Caco-2 (cell line): ENCODE data around the gene IL31. TPM values are rescaled to one million over a fixed set of nuclear protein-coding genes. Genes with fewer than 3 reads are reported as not detected.

Experiments used
- BruUV-seq: library from RNA; stranded (reverse); fragments of 400-500 nt; replicated peaks from 2 replicates; lab custom pipeline; 2021; lab: Mats Ljungman, UMichigan
- CTCF ChIA-PET: fragments of 300-600 bp; sonication (Branson Sonifier 250); formaldehyde crosslinking; loops from one replicate; lab custom pipeline; 2022; ENCODE audit warnings: antibody characterized with exemption; lab: Charles Lee
- POLR2A ChIA-PET: fragments of 300-600 bp; sonication (Branson Sonifier 250); formaldehyde crosslinking; loops from one replicate; lab custom pipeline; 2022; ENCODE audit warnings: antibody characterized with exemption; lab: Charles Lee
- DNase-seq, 2 experiments: peaks; one replicate each; pipeline versions ENCODE4 v3.0.0 to v3.0.0-alpha.2; 2020 to 2022
- H3K27me3 ChIP-seq: replicated peaks from 2 replicates; pipeline ENCODE4 v1.6.0; 2011; ENCODE audit warnings: low read length; ENCODE audit not compliant: control insufficient read depth, insufficient read depth
- H3K36me3 ChIP-seq: 2 replicates; pipeline ENCODE4 v1.5.1; 2011; ENCODE audit warnings: low read length; ENCODE audit not compliant: control insufficient read depth, insufficient read depth
- H3K4me1 ChIP-seq: fragments of 250-450 bp; sonication (Bioruptor Pico); 2 replicates; pipeline ENCODE4 v1.5.1; 2020; ENCODE audit warnings: mild to moderate bottlenecking
- H3K4me3 ChIP-seq: 2 replicates; pipeline ENCODE4 v1.5.1; 2011; ENCODE audit warnings: low read depth, mild to moderate bottlenecking, control low read depth, low read length
- H3K9me3 ChIP-seq: fragments of 250-450 bp; sonication (Bioruptor Pico); 2 replicates; pipeline ENCODE4 v1.5.1; 2020; ENCODE audit warnings: mild to moderate bottlenecking, moderate library complexity
- H3K27ac Mint-ChIP-seq: one replicate; pipeline ENCODE4 v1.8.0; 2022; ENCODE audit warnings: mixed read lengths; ENCODE audit not compliant: unreplicated experiment
- H3K27me3 Mint-ChIP-seq: one replicate; pipeline ENCODE4 v1.8.0; 2022; ENCODE audit warnings: mixed read lengths; ENCODE audit not compliant: insufficient read depth, unreplicated experiment
- H3K36me3 Mint-ChIP-seq: one replicate; pipeline ENCODE4 v1.8.0; 2022; ENCODE audit warnings: mild to moderate bottlenecking, mixed read lengths; ENCODE audit not compliant: insufficient read depth, unreplicated experiment
- H3K4me1 Mint-ChIP-seq: one replicate; pipeline ENCODE4 v1.8.0; 2022; ENCODE audit warnings: low read depth, mixed read lengths; ENCODE audit not compliant: unreplicated experiment
- H3K4me3 Mint-ChIP-seq: one replicate; pipeline ENCODE4 v1.8.0; 2022; ENCODE audit warnings: mild to moderate bottlenecking, moderate library complexity, mixed read lengths; ENCODE audit not compliant: unreplicated experiment
- H3K9me3 Mint-ChIP-seq: one replicate; pipeline ENCODE4 v1.8.0; 2022; ENCODE audit warnings: mixed read lengths; ENCODE audit not compliant: unreplicated experiment
- intact Hi-C: fragments of 100-400 bp; cut with micrococcal nuclease; formaldehyde crosslinking; loops from one replicate; pipeline ENCODE4 v1.10.0; 2022; ENCODE audit not compliant: unreplicated experiment
- total RNA-seq: library from RNA; stranded (reverse); gene quantifications from 2 replicates; pipeline ENCODE4 v1.2.3, GENCODE V29; 2022
- TF ChIP-seq, protein P1 (sequence below), 2 experiments: fragments of 200-600 bp in 1 of 2; IDR thresholded peaks; 1 replicate in 1 of 2; 2 replicates in 1 of 2; pipeline versions ENCODE4 v1.5.1 to v1.8.0; 2011 to 2022; ENCODE audit warnings: antibody characterized with exemption in 1 of 2, control low read depth in 1 of 2, inconsistent platforms in 1 of 2, low read depth in 1 of 2, low read length in 1 of 2, mild to moderate bottlenecking in 1 of 2, moderate library complexity in 1 of 2; ENCODE audit not compliant: insufficient read depth in 1 of 2, severe bottlenecking in 1 of 2, unreplicated experiment in 1 of 2

The IL31 gene
- total RNA-seq, 1 experiment from 2014 or later: not detected

DNA sequence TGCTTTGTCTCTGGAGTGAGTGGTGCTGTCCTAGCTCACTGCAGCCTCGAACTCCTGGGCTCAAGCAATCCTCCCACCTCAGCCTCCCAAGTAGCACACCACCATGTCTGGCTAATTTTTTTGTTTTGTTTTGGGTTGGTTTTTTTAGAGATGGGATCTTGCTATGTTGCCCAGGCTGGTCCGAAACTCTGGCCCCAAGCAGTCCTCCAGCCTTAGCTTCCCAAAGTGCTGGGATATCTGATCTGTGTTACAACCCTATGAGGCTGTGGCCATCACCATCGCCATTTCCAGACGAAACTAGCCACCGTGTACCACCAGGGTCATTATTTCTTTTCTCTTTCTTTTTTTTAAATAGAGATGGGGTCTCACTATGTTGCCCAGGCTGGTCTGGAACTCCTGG lies 2.6 kb downstream of the IL31 start:
- POLR2A ChIA-PET: no interaction called here
- CTCF ChIA-PET: no interaction called here
- no TSS peak for BruUV-seq

DNA sequence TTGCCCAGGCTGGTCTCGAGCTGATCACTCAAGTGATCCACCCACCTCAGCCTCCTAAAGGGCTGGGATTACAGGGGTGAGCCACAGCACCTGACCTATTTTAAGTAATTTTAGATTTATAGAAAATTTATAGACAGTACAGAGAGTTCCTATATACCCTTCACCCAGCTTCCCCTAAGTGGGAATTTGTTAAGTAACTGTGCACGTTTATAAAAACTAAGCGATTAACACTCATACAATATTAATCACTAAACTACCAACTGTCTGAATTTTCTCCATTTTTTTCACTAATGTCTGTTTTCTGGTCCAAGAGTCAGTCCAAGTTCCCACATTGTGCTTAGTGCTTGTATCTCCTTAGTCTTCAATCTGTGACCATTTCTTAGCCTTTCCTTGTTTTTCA lies 5.5 kb downstream of the IL31 start:
- TF ChIP-seq, protein P1, sequence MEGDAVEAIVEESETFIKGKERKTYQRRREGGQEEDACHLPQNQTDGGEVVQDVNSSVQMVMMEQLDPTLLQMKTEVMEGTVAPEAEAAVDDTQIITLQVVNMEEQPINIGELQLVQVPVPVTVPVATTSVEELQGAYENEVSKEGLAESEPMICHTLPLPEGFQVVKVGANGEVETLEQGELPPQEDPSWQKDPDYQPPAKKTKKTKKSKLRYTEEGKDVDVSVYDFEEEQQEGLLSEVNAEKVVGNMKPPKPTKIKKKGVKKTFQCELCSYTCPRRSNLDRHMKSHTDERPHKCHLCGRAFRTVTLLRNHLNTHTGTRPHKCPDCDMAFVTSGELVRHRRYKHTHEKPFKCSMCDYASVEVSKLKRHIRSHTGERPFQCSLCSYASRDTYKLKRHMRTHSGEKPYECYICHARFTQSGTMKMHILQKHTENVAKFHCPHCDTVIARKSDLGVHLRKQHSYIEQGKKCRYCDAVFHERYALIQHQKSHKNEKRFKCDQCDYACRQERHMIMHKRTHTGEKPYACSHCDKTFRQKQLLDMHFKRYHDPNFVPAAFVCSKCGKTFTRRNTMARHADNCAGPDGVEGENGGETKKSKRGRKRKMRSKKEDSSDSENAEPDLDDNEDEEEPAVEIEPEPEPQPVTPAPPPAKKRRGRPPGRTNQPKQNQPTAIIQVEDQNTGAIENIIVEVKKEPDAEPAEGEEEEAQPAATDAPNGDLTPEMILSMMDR (IDR thresholded peaks at IDR 0.05; ENCODE audit: insufficient read depth in 1 of 2, low read depth in 1 of 2, low read length in 1 of 2, severe bottlenecking in 1 of 2, unreplicated experiment in 1 of 2): no peak
- Mint-ChIP-seq H3K27ac (no peak overlapping the region), H3K9me3 (no peaks in the 10 kb centered on the region), H3K4me1 (no peaks in the 10 kb centered on the region), H3K4me3 (no peak overlapping the region), H3K27me3 (no peaks in the 10 kb centered on the region), H3K36me3 (no peaks in the 10 kb centered on the region)
- CTCF ChIA-PET: no interaction called here
- intact Hi-C loops: no loop called here
- Histone ChIP-seq H3K4me1 (no peaks in the 10 kb centered on the region; the same call in 1 of the 2 replicates), H3K4me3 (no peak overlapping the region), H3K36me3 (no peaks in the 10 kb centered on the region), H3K27me3 (no peaks in the 10 kb centered on the region), H3K9me3 (no peaks in the 10 kb centered on the region)
- no peak for DNase-seq
- POLR2A ChIA-PET: no interaction called here
- BruUV-seq: no TSS peak

More for the DNA sequence above, 2.6 kb downstream of the IL31 start:
- H3K9me3 ChIP-seq: no peaks in the 10 kb centered on the region
- TF ChIP-seq, protein P1 (IDR thresholded peaks at IDR 0.05; ENCODE audit: insufficient read depth in 1 of 2, low read depth in 1 of 2, low read length in 1 of 2, severe bottlenecking in 1 of 2, unreplicated experiment in 1 of 2): no peak
- intact Hi-C loops: no loop called here
- H3K36me3 ChIP-seq: no peaks in the 10 kb centered on the region
- DNase-seq: no peak
- H3K27me3 Mint-ChIP-seq: no peaks in the 10 kb centered on the region
- no peaks in the 10 kb centered on the region for H3K9me3 Mint-ChIP-seq
- H3K4me1 ChIP-seq: no peaks in the 10 kb centered on the region; the same call in 1 of the 2 replicates
- H3K36me3 Mint-ChIP-seq: no peaks in the 10 kb centered on the region
- H3K4me3 ChIP-seq: no peak overlapping the region
- no peaks in the 10 kb centered on the region for H3K27me3 ChIP-seq
- no peak overlapping the region for H3K27ac Mint-ChIP-seq
- no peaks in the 10 kb centered on the region for H3K4me1 Mint-ChIP-seq
- H3K4me3 Mint-ChIP-seq: no peak overlapping the region

DNA sequence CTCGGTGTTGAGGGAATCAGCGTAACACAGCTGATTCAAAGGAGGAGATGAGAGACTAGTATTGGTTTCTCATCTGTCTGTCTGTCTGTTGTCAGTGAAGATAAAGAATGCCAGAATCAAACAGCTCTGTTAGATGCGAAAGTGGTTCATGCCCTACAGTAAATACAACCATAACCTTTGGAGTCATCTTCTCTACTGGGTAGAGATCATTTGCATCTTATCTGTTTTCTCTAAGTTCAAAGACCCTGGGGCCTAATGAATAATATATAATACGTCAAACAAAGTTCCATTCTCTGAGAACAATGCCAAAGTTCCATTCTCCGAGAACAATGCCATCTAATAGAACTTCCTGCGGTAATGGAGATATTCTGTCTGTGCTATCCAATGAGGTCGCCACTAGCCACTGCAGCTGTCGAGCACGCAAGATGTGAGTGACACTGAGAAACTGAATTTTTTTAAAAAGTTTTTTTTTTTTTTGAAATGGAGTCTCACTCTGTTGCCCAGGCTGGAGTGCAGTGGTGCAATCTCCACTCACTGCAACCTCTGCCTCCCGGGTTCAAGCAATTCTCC lies 6.6 kb downstream of the IL31 start:
- Histone ChIP-seq H3K9me3 (no peaks in the 10 kb centered on the region), H3K36me3 (no peaks in the 10 kb centered on the region), H3K4me1 (no peaks in the 10 kb centered on the region; the same call in 1 of the 2 replicates), H3K4me3 (no peak overlapping the region), H3K27me3 (no peaks in the 10 kb centered on the region)
- Mint-ChIP-seq H3K36me3 (no peaks in the 10 kb centered on the region), H3K9me3 (no peaks in the 10 kb centered on the region), H3K27ac (no peak overlapping the region), H3K4me3 (no peak overlapping the region), H3K27me3 (no peaks in the 10 kb centered on the region), H3K4me1 (no peaks in the 10 kb centered on the region)
- no TSS peak for BruUV-seq
- TF ChIP-seq, protein P1 (IDR thresholded peaks at IDR 0.05; ENCODE audit: insufficient read depth in 1 of 2, low read depth in 1 of 2, low read length in 1 of 2, severe bottlenecking in 1 of 2, unreplicated experiment in 1 of 2): no peak
- DNase-seq: no peak
- POLR2A ChIA-PET: no interaction called here
- CTCF ChIA-PET: interaction anchor here (0.6 to 1.0 kb wide), 3 partner anchors 20 to 59 kb away, joined by 3 to 4 read pairs (median 3); no protein-coding TSS in a partner anchor
- intact Hi-C loops: no loop called here
